Hematopoietic multipotent progenitor cell (in vitro differentiated cells): ENCODE data around the gene PXMP2. TPM values are rescaled to one million over a fixed set of nuclear protein-coding genes. Genes with fewer than 3 reads are reported as not detected.

Source experiments
- DNase-seq, 3 donors: peaks; one replicate each; pipeline ENCODE4 v3.0.0-alpha.2; 2011 to 2015; ENCODE audit warnings: low read depth in 2 of 3, low spot score in 2 of 3
- total RNA-seq: library from RNA; depleted of rRNA; stranded (reverse); fragments of >200 nt; gene quantifications from one replicate; pipeline ENCODE4 v1.2.3, GENCODE V29; 2012

The PXMP2 gene
- 21.0 TPM for total RNA-seq

DNA sequence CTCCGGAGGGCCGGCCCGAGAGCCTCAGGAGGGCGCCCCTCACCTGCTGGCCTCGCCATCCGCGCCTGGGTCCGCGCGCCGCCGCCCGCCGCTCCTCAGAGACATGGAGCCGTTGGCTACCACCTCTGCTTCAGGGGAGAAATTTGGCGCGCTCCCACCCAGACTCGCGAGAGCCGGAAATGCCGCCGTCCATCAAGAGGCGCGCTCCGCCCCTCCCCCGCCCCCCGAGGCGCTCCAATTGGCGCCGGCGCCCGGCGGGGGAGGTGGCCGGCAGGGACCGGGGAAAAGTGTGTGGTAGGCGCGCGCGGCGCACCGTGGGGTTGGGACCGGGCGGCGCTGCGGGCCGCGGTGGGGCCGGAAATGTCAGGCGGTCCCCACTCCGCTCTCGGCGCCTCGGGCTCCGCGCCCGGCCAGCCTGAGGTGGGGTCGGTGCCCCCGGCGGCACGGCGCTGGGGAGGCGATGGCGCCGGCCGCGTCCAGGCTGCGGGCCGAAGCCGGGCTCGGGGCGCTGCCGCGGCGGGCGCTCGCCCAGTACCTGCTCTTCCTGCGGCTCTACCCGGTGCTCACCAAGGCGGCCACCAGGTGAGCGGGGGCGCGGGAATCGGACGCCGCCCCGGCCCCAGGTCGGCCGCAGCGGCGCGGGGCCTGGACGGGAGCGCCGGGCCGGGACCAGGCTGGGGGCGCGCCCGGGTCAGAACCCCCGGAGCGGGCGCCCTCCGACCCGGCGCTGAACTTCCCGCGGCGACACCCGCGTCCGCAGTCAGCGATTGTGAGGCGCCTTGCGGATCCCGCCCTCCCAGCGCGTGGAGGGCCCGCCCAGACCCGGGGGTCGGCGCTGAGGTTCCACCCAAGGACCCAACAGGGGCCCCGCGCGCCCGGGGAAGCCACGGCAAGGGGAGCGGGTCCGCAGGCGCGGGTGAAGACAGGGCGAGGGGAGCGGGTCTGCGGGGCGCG lies at the start of gene PXMP2, which contains the start of gene POLE:
Gene PXMP2, plus strand, starts transcription at position 377 of the 954 bp plus-strand sequence. Its CDS starts 84 bp downstream, at position 461.
Gene POLE, minus strand, starts transcription at position 132 of the 954 bp plus-strand sequence. Its CDS starts 27 bp downstream, at position 105.
- peak; percentile 86 to 97 (median 97) for DNase-seq

DNA sequence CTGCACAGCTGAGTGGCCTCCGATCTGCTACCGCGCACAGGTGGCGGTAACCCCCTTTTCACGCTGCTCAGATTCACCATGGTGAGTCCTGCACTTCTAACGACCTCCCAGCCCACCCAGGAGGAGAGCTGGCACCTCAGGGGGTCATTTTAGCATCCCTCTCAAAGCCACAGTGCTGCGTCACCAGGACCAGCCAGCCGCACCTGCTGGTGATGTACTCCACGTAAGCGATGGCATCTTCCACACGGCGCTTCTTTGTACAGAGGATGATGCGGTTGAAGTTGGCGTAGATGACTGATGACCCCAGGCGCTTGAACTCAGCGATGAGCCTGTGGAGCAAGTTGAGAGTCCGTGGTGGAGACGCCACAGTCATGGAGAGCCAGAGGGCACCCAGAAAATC lies 49.6 kb upstream of the PXMP2 start:
- DNase-seq: no peak

DNA sequence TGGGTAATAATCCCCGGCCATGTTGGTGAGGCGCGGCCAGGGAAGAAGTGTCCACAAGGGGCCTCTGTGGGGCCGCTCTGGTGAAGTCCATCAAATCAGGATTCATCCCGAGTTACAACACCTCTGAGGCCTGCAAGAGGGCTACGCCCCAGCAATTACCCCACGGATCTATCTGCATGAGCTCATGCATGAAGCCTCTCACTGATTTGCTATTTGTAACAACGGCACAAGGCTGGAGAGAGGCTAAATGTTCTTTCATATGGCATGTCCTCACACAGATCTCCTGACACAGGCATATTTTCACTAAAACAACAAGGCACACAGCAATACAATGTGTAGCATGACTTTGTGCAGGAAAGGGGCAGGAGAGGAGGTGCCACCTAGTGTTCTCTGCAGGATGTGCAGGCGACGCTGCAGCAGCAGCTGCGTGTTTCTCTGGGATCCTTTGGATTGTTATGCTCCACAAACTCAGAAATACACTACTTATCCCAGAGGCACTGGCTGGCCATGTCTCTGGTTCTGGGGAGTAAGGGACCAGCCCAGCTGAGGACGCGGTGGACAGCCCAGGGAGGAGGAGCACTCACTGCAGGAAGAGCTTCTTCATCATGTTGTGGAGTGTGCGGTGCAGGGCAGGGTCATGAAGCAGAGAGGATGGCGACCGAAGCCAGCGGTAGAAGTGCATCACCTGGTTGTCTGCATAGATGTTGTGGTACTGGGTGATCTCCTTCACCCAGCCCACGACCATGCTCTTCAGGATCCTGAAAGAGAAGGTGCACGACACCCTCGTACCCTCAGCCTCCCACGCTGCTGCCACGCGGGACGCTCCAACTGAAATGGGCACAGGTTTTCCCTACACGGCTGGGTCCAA lies 48.6 kb upstream of the PXMP2 start:
- peak in 1 of 3 donors; percentile 39 for DNase-seq

DNA sequence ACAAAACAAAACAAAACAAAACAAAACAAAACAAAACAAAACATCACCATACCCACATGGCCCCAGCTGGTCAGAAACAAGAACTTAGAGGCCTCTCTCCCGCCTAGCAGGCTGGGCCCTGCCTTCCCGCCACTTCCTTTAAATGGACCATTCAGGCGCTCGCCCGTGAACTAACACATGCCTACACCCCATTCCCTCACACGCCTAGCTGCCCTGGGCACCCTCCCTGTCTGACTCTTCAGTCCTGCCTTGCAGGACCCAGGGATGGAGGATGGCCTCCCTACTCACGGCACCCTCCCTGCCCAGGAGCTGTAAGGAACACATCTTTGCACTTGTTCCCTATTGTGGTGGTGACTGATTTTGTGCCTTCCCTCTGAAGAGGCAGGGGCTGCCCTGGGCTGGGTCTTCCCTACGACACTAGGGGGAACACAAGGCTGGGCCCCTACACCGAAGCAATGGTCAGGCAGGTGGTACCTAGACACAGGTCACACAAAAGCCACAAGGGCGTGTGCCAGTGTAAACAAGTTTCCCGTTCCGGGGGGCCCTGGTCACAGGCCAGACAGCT lies 47.3 kb upstream of the PXMP2 start:
- DNase-seq: no peak

DNA sequence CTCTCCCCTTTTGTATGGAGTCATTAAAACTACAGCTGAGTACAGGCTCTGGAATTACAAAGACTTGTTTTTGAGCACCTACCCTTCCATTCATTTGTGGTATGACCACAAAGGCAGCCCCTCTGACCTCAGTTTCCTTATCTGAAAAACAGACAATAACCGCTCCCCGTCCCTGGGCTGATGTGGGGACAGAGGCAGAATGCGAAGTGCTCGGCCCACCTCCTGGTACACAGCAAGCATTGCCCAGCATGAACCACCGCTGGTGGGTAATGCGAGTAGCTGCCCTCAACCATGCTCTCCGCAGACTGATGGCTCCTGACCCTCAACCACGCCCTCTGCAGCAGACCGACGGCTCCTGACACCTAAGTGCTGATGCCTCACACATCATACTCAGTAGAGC lies 46.5 kb upstream of the PXMP2 start:
- no peak for DNase-seq

DNA sequence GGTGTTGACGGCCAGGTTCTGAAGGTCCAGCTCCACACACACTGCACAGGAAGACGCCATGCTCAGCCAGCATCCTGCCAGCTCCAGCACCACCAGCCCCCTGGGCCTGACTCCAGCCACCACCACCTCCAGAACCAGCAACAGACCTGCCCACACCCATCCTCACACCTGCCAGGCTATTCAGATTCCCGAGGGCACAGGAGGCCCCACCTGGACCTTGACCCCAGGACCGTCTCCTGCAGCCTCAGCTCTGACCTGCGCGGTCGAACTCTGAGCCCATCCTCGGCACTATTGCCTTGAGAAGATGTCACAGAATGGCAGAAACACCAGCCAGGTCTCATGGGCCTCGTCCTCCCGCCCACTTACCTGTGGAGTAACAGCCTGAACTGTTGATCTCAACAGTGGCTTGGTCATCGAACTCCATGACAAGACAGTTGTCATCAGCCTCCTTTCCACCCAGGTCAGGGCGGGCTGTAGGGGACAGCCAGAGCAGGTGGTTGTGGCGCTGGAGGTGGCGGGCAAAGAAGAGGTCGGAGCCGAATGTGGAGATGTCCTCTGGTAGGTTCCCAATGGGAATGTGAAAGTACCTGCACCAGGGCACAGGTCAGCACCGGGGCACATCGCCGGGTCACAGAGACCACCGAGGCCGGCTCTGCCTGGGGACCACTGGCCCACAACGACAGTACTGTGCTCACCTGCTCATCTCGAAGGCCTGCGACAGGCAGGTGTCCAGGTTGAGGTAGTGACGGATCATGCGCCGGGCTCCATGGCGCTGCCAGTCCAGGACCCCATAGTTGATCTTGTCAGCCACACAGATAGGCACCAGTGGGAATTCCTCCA lies 45.4 kb upstream of the PXMP2 start:
- no peak for DNase-seq

DNA sequence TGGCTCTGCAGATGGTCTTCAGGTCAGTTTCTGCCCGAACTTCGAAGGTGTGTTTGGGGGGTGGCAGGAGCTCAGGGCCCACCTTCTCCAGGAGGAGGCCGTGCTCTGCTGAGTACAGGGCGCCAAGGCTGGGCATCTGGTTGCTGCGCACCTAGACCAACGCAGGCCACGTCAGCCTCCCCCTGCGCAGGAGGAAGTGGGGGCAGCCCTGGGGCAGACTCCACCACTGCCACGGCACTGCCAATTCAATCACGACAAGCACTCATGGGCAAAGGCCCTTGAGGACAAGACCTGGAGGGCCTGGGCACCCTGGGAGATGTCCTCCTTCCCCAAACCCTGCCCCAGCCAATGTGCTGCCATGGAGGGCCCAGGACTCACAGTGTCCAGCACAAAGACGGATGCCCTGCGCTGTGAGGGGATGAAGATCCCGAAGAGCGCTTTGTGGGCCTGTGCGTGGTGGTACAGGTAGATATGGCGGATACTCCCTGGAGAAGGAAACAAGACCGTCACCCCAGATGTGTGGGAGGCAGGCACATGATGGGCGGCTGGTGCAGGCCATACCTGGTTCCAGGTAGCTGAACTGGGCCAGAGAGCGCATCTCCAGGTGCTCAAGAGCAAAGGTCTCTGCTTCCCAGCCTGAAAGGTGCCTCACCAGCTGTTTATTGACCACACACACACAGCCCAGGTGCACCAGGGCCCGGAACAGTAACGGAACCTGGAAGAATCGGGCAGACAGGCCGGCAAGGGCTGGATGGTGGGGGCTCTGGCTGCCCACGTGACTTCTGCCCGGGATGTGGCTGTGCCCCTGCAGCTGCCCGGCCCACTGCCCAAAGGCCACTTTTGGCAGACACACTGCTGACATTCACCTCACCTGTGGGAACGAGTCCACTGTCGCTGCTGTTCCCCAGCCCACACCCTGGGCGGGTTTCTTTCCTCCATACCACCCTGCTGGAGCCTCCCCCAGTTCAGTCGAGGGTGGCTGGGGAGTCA lies 44.2 kb upstream of the PXMP2 start:
- DNase-seq: no peak

DNA sequence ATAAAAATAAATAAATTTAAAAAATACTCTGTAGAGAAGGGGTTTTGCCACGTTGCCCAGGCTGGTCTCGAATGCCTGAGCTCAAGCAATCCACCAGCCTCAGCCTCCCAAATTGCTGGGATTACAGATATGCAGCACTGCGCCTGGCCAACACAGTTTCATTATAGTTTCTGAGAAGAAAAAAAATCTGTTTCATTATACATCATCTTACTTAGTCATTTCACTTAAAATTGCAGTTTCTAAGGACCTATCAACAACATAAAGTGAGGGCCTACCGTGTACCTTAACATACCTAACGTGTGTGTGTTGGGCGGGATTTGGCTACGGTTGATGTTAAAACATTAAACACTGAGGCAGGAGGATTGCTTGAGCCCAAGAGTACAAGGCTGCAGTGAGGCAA lies 40.5 kb upstream of the PXMP2 start:
- no peak for DNase-seq

DNA sequence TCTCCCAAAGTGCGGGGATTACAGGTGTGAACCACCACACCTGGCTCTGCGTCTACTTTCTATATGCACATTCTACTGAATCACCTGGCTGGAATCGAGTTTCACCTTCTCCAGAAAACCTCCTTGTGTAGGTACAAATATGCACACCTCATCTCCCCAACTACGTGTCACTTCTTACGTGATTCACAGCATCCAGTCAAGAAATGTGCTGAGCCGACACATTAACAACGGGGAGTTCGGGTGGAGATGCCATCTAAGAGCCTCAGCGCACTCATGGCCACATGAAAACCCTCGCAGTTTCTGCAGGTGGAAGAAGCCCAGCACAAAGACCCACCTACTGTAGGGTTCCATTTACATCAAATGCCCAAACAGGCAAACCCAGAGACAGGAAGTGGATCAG lies 39.5 kb upstream of the PXMP2 start:
- DNase-seq: no peak

DNA sequence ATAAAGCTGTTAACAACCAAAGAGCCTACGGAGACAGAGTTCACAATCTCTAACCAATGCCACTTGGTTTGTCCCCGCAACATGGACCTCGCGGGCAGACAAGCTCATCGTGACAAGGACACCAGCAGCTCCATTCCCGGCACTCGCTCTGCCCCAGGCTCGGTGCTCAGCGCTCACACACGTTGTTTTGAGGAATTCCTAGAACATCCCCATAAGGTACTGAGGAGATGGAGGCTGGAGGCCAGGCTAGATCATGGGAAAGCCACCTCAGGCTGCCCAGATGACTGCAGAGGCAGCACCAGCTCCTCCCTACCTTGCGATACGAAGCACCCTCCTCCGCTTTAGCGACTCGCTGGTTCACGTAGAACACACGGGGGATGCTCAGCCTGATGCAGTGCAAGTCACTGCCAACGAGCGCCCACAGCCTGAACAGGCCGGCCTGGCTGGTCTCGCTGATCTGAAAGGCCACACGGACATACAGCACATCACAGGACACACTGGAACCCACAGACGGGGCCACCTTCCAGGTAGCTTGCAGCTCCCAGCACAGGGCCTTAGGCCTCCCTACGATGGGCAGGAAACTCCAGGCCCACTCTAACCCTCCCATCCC lies 38.7 kb upstream of the PXMP2 start:
- DNase-seq: no peak

DNA sequence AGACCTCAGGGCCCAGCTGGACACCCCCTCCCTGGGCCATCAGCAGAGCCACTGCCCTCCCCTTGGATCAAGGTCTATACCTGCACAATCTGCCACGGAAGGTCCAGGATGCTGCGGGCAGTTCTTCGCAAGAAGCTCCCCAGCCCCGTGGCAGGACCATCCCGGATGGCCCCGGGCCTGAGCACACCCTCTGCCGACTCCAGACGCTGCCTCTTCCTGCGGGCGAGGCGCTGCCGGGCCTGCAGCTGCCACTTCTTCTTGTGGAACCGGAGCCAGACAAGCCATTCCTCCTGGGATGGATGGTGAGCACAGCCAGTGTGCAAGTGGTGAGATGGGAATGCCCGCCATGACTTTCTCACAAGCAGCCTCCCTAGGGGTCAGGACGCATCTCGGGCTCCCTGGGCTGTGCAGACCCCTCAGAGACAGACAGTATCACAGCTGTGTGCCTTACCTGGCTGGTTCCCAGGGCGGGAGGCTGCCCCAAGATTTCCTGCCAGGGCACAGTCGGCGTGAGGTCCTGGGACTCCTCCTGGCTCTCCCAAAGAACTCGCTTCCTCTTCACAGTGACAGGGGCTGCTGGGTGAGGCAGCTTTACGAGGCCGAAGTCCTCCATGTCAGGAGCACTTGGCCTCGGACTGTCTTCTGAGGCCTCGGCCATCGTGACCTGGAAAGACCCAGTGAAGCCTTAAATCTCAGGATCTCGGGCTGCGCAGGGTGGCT lies 38.0 kb upstream of the PXMP2 start:
- no peak for DNase-seq

DNA sequence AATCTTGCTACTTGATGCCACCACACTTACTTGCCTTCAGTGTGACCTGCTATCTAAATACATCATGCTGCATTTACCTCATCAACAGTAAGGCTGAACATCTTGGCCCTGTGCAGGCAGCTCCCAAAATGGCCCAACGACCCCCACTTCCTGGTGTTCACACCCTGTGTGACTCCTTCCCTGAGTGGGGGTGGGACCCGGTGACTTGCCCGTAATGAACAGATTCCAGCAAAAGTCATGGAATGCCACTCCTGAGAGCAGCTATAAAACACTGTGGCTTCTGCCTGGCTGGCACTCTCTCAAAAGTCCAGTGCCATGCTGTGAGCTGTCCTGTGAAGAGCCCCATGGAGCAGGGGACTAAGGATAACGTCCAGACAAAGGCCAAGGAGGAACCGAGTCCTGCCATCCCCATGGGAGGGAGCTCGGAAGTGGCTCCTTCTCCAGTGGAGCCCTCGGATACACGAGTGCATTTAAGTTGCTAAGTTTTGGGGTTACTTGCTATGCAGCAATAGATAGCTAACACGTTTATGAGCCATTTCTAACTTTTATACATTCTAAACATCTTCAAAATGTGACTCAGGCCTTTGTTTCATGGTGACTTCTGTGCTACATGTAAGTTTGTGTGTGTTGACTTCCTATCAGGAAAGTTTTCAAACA lies 35.8 kb upstream of the PXMP2 start:
- DNase-seq: no peak

DNA sequence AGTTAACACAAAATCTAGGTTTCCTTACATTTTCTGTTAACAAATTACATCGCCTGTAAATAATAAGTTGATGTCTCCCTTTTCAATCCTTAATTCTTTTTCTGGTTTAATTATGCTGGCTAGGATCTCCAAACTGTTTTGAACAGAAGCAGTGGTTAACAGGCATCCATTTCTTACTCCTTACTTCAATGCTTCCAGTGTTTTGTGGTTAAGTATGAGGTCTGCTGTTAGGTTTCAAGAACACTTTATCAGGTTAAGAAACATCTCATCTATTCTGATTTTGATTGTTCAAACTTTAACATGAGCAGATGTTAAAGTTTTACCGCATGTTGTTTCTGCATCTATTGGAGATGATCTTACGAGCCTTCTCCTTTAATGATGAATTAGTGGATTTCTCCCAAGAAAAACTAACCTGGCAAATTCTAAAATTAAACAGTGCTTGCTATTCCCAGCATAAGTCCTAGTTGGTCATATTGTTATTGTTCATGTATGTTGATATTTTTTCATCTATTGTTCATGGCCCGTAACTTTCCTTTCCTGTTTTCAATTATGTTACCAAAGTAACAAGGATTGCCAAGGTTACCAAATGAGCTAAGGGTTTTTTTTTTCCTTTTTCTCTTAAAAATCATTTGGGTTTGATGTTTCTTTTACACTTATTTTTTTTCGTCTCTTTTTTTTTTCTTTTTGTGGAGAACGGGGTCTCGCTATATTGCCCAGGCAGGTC lies 33.7 kb upstream of the PXMP2 start:
- no peak for DNase-seq

DNA sequence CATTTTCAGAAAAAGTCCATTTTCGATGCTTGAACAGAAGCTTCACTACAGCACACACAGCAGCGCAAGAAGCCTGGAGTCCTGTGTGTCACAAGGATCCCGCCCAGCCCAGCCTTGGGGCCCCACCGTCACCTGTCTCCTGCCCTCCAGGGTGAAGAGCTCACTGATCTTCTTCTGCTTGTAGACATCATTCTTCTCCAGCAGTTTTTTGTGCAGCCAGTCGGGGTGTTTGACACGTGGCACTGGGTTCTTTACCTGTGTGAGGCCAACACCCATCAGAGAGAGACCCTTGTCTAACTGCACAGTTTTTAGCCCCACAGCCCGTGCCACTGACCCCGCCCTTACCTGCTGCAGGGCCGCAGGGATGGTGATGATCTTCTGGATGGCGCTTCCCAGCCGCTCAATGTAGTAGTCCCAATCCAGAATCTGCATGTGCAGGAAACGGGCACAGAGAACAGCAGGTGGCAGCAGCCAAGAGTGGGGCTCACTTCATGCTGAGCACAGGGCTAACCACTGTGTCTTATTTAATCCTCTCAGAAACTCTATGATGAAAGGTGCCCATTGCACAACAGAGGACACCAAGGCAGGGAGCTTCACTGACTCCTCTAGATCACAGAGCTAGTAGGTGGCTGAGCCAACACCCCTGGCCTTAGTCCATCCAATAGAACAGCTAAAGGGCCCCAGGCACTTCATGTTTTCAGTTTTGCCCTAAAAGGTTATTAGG lies 30.2 kb upstream of the PXMP2 start:
- no peak for DNase-seq

DNA sequence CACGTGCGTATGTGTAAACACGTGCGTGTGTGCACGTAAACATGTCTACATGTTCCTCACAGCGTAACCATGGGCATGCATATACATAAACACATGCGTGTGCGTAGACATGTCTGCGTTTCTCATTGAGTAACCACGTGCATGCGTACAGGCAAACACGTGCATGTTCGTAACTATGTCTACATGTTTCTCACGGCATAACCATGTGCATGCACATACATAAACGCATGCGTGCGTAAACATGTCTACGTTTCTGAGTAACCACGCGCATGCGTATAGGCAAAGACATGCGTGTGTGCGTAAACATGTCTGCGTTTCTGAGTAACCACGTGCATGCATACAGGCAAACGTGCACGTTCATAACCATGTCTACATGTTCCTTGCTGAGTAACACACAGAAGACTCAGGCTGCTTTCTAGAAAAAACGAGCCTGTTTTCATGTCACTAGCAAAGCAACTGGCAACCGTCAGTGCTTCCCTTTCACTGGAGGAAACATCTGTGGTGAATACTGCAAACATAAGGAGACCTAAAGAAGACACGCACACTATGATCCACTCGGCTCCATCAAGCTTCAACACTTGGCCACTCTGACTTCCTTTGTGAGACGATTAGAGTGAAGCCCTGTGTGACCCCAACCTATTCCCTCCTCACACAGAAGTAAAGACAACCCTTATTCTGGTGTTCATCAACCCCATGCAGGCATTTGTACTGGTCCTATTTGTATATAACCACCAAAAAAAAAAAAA lies 29.1 kb upstream of the PXMP2 start:
- peak in 2 of 3 donors; percentile 89 to 97 for DNase-seq
